AG04450 (cell line): Measurements from ENCODE around the gene FBXW7. TPM values are rescaled to one million over a fixed set of nuclear protein-coding genes. Genes with fewer than 3 reads are reported as not detected.
A peak's percentile ranks its signal among the peaks of the same experiment; 100 is the strongest.

Experiments used
- CTCF ChIA-PET: fragments of 300-600, 350-600 bp; formaldehyde crosslinking; extraction: SDS; loops from one replicate; lab custom pipeline; 2022; ENCODE audit warnings: antibody characterized with exemption, inconsistent platforms; lab: Charles Lee
- POLR2A ChIA-PET: fragments of 350-600 bp; formaldehyde crosslinking; extraction: SDS; loops from one replicate; lab custom pipeline; 2021; ENCODE audit warnings: antibody characterized with exemption, inconsistent platforms; lab: Yijun Ruan, JAX
- DNase-seq: peaks from one replicate; pipeline ENCODE4 v3.0.0-alpha.2; 2011; ENCODE audit warnings: low read depth, low spot score
- H3K27ac ChIP-seq: one replicate; pipeline ENCODE4 v1.5.1; 2012; ENCODE audit warnings: low read depth, low read length, control low read depth
- H3K27me3 ChIP-seq: one replicate; pipeline ENCODE4 v1.6.0; 2012; ENCODE audit warnings: low read length; ENCODE audit not compliant: control insufficient read depth, insufficient read depth
- H3K4me3 ChIP-seq: 2 replicates; pipeline ENCODE4 v1.5.1; 2011; ENCODE audit warnings: mild to moderate bottlenecking, low read depth, low read length, control low read depth
- H3K9me3 ChIP-seq: 2 replicates; pipeline ENCODE4 v1.5.1; 2012; ENCODE audit warnings: low read length; ENCODE audit not compliant: control insufficient read depth, insufficient read depth
- polyA plus RNA-seq: library from polyadenylated mRNA; depleted of rRNA; stranded (reverse); fragments of >200 nt; gene quantifications from 2 replicates; pipeline ENCODE4 v1.2.3, GENCODE V29; 2011
- TF ChIP-seq, protein P1 (sequence below): IDR thresholded peaks from 2 replicates; pipeline ENCODE4 v1.5.1; 2011; ENCODE audit warnings: low read depth, low read length, control low read depth, inconsistent platforms

The FBXW7 gene
- polyA plus RNA-seq, 1 experiment: 16.3 TPM

- DNase-seq: no peak
- Histone ChIP-seq H3K27me3 (no peaks in the 10 kb centered on the region), H3K27ac (no peak overlapping the region), H3K9me3 (no peaks in the 10 kb centered on the region), H3K4me3 (no peak overlapping the region)
- TF ChIP-seq, protein P1, sequence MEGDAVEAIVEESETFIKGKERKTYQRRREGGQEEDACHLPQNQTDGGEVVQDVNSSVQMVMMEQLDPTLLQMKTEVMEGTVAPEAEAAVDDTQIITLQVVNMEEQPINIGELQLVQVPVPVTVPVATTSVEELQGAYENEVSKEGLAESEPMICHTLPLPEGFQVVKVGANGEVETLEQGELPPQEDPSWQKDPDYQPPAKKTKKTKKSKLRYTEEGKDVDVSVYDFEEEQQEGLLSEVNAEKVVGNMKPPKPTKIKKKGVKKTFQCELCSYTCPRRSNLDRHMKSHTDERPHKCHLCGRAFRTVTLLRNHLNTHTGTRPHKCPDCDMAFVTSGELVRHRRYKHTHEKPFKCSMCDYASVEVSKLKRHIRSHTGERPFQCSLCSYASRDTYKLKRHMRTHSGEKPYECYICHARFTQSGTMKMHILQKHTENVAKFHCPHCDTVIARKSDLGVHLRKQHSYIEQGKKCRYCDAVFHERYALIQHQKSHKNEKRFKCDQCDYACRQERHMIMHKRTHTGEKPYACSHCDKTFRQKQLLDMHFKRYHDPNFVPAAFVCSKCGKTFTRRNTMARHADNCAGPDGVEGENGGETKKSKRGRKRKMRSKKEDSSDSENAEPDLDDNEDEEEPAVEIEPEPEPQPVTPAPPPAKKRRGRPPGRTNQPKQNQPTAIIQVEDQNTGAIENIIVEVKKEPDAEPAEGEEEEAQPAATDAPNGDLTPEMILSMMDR: no peak
- POLR2A ChIA-PET: no interaction called here
- CTCF ChIA-PET: interaction anchor here (1.7 kb wide), 1 partner anchor 12 kb away, joined by 3 read pairs; no protein-coding TSS in a partner anchor
These were observed 116.1 kb downstream of the FBXW7 start for GRCh38 chr4:152419809-152420208.

DNA sequence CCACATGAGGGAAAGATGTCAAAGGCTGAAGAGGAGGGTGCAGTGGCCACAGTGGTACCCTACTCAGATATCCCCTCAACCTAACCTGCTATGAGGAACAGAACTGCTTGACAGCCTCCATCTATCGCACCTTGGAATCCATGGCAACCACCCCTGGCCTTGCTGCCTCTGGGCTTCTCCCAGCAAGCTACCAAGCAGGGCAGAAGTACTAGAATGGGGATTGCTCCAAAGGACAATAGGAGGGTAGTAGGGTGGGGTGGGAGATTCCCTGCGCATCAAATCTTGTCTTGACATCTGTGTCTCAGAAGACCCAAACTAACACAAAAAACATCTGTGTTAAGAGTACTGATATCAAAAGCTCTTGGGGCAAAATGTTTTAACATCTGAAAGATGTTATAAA, 118.2 kb downstream of the FBXW7 start:
- Histone ChIP-seq H3K27me3 (no peaks in the 10 kb centered on the region), H3K9me3 (no peaks in the 10 kb centered on the region), H3K4me3 (no peak overlapping the region), H3K27ac (no peak overlapping the region)
- TF ChIP-seq, protein P1: no peak
- POLR2A ChIA-PET: no interaction called here
- CTCF ChIA-PET: interaction anchor here (1.5 to 3.5 kb wide), 2 partner anchors 9 to 83 kb away, joined by 5 to 35 read pairs; no protein-coding TSS in a partner anchor
- DNase-seq: no peak

DNA sequence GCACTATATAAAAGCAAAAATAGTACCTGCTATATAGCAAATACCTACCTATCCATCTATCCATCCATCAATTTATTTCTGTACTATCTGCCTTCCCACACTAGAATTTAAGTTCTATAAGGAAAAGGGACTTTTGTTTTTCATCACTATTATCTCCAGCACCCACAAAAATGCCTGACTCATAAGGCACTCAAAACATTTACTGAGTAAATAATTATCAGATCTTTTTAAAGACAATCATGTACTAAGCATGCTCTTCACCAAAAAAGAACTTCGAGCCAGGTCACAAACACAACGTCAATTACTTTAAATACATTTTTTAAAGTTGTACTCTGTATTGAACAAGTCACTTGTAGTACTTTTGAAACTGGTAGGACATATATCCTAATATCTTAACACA, 119.9 kb downstream of the FBXW7 start:
- ChIA-PET CTCF (interaction anchor here (0.8 to 3.5 kb wide), 3 partner anchors 7 to 223 kb away, joined by 3 to 35 read pairs (median 7); no protein-coding TSS in a partner anchor), POLR2A (no interaction called here)
- DNase-seq: peak; percentile 3
- Histone ChIP-seq H3K27ac (no peak overlapping the region), H3K9me3 (no peaks in the 10 kb centered on the region), H3K4me3 (no peak overlapping the region), H3K27me3 (no peaks in the 10 kb centered on the region)
- TF ChIP-seq, protein P1: no peak

DNA sequence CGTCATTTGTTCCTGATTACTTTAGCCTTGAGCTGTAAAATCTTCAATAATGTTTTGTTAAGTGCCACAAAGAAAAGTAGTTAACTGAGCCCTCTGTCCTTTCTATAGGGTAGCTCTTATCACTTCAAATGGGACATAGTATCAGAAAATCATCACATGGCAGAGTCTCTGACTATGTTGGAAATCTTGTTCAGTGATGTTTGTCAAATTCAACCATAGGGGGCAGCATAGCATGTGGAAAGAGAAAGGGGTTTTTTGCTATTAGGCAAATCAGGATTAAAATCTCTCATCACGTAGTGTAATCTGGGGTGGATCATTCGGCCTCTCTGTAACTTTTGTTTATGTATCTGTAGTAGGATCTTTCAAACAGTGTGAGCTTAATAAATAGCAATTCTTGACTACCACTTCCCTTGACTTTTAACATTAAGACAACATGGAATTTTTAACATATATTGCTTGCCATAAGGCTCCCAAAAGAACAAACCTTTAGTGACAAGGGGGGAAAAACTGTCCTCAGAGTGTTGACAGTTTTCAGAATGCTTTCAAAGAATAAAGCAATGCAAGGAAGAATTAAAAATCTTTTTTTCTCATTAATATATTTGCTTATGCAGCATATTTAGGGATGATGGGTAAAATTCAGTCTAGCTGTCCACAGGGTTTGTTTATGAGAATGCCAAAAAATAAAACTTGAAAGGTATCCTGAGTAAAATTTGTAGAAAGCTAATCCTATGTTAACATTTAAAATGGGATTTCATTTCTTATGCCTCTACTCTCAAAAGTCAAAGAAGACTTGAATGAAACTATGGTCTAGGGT, 127.2 kb downstream of the FBXW7 start:
- no peak for DNase-seq
- POLR2A ChIA-PET: interaction anchor here (0.6 kb wide), 1 partner anchor 78 kb away, joined by 3 read pairs; no protein-coding TSS in a partner anchor

More for the DNA sequence above, 127.2 kb downstream of the FBXW7 start:
- CTCF ChIA-PET: interaction anchor here (0.5 to 4.7 kb wide), 48 partner anchors 9 to 1244 kb away, joined by 3 to 63 read pairs (median 4); no protein-coding TSS in a partner anchor
- Histone ChIP-seq H3K27me3 (no peaks in the 10 kb centered on the region), H3K9me3 (no peaks in the 10 kb centered on the region), H3K27ac (no peak overlapping the region), H3K4me3 (no peak overlapping the region)
- TF ChIP-seq, protein P1: peak; percentile 68
